BJ (cell line): ENCODE results near the gene STEAP3. TPM values are rescaled to one million over a fixed set of nuclear protein-coding genes. Genes with fewer than 3 reads are reported as not detected.
A peak's percentile ranks its signal among the peaks of the same experiment; 100 is the strongest.

Experiments used
- CTCF ChIA-PET: fragments of 350-600 bp; formaldehyde crosslinking; extraction: SDS; loops from one replicate; lab custom pipeline; 2021; ENCODE audit warnings: antibody characterized with exemption, inconsistent platforms; lab: Yijun Ruan, JAX
- POLR2A ChIA-PET: fragments of 300-600 bp; sonication (Branson Sonifier 250); formaldehyde crosslinking; extraction: SDS; loops from one replicate; lab custom pipeline; 2021; ENCODE audit warnings: antibody characterized with exemption; lab: Charles Lee
- DNase-seq: peaks from one replicate; pipeline ENCODE4 v3.0.0-alpha.2; 2011; ENCODE audit warnings: low read depth
- H3K27me3 ChIP-seq: 2 replicates; pipeline ENCODE4 v1.6.0; 2011; ENCODE audit warnings: low read length; ENCODE audit not compliant: control insufficient read depth, insufficient read depth
- H3K36me3 ChIP-seq: 2 replicates; pipeline ENCODE4 v1.5.1; 2011; ENCODE audit warnings: low read length; ENCODE audit not compliant: control insufficient read depth, insufficient read depth
- H3K4me3 ChIP-seq: 2 replicates; pipeline ENCODE4 v1.5.1; 2011; ENCODE audit warnings: low read depth, mild to moderate bottlenecking, control low read depth, low read length
- CTCF ChIP-seq: IDR thresholded peaks from 2 replicates; pipeline ENCODE4 v1.5.1; 2011; ENCODE audit warnings: low read depth, mild to moderate bottlenecking, control low read depth, inconsistent platforms, low read length, moderate library complexity; ENCODE audit not compliant: insufficient read depth
- polyA plus RNA-seq: library from polyadenylated mRNA; depleted of rRNA; stranded (reverse); fragments of >200 nt; gene quantifications from 2 replicates; pipeline ENCODE4 v1.2.3, GENCODE V29; 2011

The STEAP3 gene
- polyA plus RNA-seq, 1 experiment: 13.9 TPM

DNA sequence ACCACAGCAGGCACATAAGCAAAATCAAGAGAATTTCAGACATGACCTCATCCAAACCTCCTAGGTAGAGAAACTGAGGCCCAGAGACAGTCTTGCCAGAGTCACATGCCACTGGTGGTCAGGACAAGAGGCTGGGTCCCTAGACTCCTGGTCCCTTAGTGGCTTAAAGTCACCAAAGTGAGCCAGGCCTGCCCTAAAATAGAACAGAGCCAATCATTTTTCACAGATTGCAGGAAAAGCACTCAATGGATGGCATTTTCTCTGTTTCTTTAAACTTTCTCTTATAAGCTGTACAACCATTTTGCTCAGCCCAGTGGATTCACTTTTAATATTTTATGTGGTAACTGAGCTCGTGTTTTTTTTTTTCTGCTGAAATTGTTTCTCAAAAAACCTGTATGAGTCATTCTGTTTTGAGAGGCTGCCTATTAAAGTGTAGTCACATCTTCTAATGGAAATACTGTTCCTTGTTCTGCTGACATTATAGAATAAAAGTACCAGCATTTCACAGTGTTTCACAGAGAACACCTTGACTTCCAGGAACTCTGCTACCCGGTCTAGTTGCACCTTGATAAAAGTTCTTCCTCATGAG is 29.6 kb downstream of the STEAP3 start:
- Histone ChIP-seq H3K36me3 (no peaks in the 10 kb centered on the region), H3K4me3 (no peak overlapping the region), H3K27me3 (no peaks in the 10 kb centered on the region)
- ChIA-PET POLR2A (no interaction called here), CTCF (interaction anchor here (0.6 to 1.1 kb wide), 3 partner anchors 11 to 26 kb away, joined by 3 read pairs; no protein-coding TSS in a partner anchor)
- DNase-seq: peak; percentile 31
- TF ChIP-seq CTCF: no peak

- TF ChIP-seq CTCF: no peak
- Histone ChIP-seq H3K36me3 (no peaks in the 10 kb centered on the region), H3K4me3 (no peak overlapping the region), H3K27me3 (no peaks in the 10 kb centered on the region)
- POLR2A ChIA-PET: no interaction called here
- CTCF ChIA-PET: interaction anchor here (0.8 to 2.7 kb wide), 4 partner anchors 10 to 26 kb away, joined by 3 to 7 read pairs (median 3); no protein-coding TSS in a partner anchor
- no peak for DNase-seq
Measured at GRCh38 chr2:119253760-119254600, 30.3 kb downstream of the STEAP3 start.

DNA sequence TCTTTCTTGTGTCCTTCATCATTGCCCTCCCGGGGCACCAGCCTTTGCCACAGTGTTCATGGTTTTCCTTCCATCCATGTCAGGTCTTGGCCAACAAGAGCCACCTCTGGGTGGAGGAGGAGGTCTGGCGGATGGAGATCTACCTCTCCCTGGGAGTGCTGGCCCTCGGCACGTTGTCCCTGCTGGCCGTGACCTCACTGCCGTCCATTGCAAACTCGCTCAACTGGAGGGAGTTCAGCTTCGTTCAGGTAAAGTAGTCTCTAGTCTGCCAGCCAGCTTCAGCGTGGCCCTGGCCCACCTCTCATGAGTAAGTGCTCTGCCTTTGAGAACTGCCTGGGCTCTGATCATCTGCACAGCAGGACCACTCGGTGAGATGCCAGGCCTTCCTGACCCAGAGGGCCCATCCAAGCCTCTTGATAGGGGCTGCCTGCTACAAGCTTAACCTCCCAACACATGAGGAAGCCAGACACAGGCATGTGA is 31.0 kb downstream of the STEAP3 start:
- ChIA-PET CTCF (interaction anchor here (0.8 to 2.8 kb wide), 6 partner anchors 9 to 373 kb away, joined by 3 to 7 read pairs (median 5); no protein-coding TSS in a partner anchor), POLR2A (no interaction called here)
- DNase-seq: no peak

GRCh38 chr2:119255760-119256581 is 32.3 kb downstream of the STEAP3 start:
- ChIA-PET POLR2A (interaction anchor here (0.7 kb wide), 1 partner anchor 1073 kb away, joined by 3 read pairs; no protein-coding TSS in a partner anchor), CTCF (interaction anchor here (0.6 to 2.8 kb wide), 6 partner anchors 8 to 35 kb away, joined by 3 to 7 read pairs (median 5); no protein-coding TSS in a partner anchor)
- Histone ChIP-seq H3K4me3 (no peak overlapping the region), H3K27me3 (no peaks in the 10 kb centered on the region), H3K36me3 (no peaks in the 10 kb centered on the region)
- peak; percentile 87 for DNase-seq
- no peak for TF ChIP-seq CTCF

More for the DNA sequence above, 31.0 kb downstream of the STEAP3 start:
- no peaks in the 10 kb centered on the region for H3K27me3 ChIP-seq
- TF ChIP-seq CTCF: no peak
- no peak overlapping the region for H3K4me3 ChIP-seq
- H3K36me3 ChIP-seq: no peaks in the 10 kb centered on the region
